GM21447 (cell line): ENCODE results near the gene F10.
"Not testable (repeated sequence)": the region's sequence is repeated elsewhere in the genome, so short reads cannot be mapped to it uniquely, and the experiment has no call there.

ENCODE experiments used
- ATAC-seq: cut with Tn5 transposase; IDR thresholded peaks from one replicate; pipeline ENCODE4 v1.9.1; 2021; ENCODE audit not compliant: unreplicated experiment

F10 gene

GRCh38 chr13:113098162-113098732 is 24.4 kb upstream of the F10 start:
- no peak for ATAC-seq

- ATAC-seq: no peak
These were observed 23.5 kb upstream of the F10 start for GRCh38 chr13:113099142-113099541.

GRCh38 chr13:113102302-113102701 is 20.3 kb upstream of the F10 start:
- not testable (repeated sequence) for ATAC-seq

- ATAC-seq: no peak
These were observed 19.9 kb upstream of the F10 start for GRCh38 chr13:113102727-113103126.

- no peak for ATAC-seq
These were observed 19.0 kb upstream of the F10 start for GRCh38 chr13:113103646-113104045.

GRCh38 chr13:113105032-113105920 is 17.3 kb upstream of the F10 start, which contains the start of gene F7:
F7 (plus strand) TSS chr13:113105791; CDS start chr13:113105842, 51 bp downstream.
- ATAC-seq: no peak

GRCh38 chr13:113105921-113106452 is 16.6 kb upstream of the F10 start:
- no peak for ATAC-seq

GRCh38 chr13:113106711-113107351 is 15.8 kb upstream of the F10 start:
- no peak for ATAC-seq

GRCh38 chr13:113108521-113108920 is 14.1 kb upstream of the F10 start:
- ATAC-seq: not testable (repeated sequence)

- no peak for ATAC-seq
These were observed 13.2 kb upstream of the F10 start for GRCh38 chr13:113109151-113110047.

GRCh38 chr13:113110048-113110851 is 12.3 kb upstream of the F10 start:
- ATAC-seq: no peak

- ATAC-seq: no peak
These were observed 11.7 kb upstream of the F10 start for GRCh38 chr13:113110852-113111315.

GRCh38 chr13:113111821-113112220 is 10.8 kb upstream of the F10 start:
- not testable (repeated sequence) for ATAC-seq

GRCh38 chr13:113112475-113112874 is 10.1 kb upstream of the F10 start:
- not testable (repeated sequence) for ATAC-seq

- ATAC-seq: no peak
These were observed 9.4 kb upstream of the F10 start for GRCh38 chr13:113112893-113113845.

GRCh38 chr13:113113846-113114271 is 8.7 kb upstream of the F10 start:
- no peak for ATAC-seq

- no peak for ATAC-seq
These were observed 7.9 kb upstream of the F10 start for GRCh38 chr13:113114511-113115362.
